T1000 (cell line): ENCODE data around the gene DTHD1.

ENCODE experiments used
- DNase-seq: peaks from one replicate; lab custom pipeline; 2025; ENCODE audit warnings: mixed read lengths; lab: John Stamatoyannopoulos, UW

DTHD1 gene

GRCh38 chr4:36313703-36314102 lies 32.3 kb downstream of the DTHD1 start:
- DNase-seq, result no peak

DNA sequence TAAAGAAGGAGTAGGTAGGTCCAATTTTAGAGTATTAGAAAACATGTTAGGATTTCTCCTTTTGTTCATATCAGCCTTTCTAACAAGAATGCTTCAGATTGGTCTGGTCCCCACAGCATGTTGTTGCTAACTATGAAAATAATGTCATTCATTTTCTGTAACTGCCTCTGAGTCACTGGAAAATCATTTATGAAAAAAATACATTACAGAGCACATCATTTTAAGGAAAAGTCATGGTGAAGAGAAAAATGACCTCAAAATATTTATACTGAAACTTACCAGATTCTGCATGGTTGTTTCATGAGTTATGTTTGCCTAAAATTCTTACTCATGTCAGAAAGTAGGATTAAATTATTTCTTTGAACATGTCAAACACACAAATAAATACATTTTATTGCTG lies 35.2 kb downstream of the DTHD1 start:
- DNase-seq, result no peak

DNA sequence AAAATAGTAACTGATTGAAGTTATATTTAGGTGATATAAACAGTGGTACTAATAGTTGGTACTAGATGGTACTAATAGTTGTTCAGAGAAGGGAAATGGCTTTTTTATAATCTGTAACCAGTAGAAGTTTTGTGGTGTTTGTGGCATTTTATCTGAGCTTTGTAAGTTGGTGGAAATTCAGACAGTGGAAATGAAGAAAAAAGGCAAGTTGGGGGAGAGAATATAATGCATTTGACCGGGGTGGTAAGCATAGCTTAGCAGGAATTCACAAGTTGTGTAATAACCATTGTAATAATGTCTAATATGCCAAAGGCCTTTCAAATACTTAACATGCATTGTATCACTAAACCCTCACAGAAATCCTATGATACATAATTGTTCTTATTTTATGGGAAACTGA lies 36.3 kb downstream of the DTHD1 start:
- no peak for DNase-seq

DNA sequence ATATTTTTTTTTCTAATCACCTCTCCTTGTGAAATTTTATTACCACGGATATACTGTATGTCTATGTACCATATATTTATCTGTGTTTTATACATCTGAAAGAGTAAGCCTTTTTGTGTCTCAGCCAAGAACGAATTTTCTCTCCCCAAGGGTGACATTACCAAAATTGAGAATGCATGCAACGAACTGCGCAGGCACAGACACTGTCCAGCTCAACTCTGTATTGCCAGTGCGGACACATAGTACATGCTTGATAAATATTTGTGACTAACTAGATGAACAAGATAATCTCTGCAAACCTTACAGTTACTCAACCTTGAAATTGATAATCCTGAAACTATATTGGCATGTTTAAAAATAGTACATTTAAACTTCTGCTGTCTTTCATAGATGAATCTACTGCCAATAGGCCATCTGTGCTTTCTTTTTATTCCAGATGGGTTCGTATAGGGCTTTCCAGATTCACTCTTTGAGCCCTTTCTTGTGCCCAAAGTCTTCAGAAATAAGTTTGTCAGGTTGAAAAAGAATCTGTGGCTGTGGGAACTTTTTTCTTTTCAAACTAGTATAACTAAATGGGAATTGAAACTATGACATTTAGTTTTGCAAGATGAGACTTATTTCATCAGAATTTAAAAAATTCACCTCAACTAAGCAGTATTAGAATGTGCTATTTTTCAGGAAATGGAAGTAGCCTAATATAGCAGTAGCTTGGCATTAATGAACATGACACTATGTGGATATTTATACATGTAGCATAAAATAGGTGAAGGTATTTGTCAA lies 38.9 kb downstream of the DTHD1 start:
- DNase-seq, result no peak

GRCh38 chr4:36321176-36321575 lies 39.8 kb downstream of the DTHD1 start:
- DNase-seq, result no peak

DNA sequence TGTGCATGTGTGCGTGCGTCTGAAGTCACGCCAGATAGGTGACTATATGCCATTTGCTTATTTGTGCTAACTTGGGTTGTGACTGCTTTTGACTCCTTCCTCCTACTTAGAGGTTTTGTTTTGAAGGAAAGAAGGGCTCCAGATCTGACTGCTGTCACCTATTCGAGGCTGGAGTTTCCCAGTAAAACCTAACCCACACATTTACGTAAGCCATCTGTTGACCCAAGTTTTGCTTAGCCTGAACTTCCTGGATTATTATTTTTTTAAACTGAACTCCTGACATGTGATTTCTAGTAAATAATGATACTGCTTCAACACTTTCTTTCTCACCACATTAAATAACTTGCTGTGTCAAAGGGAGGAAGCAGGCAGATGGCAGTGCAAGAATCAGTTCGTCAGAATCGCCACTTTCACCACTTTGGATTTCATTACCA lies 41.5 kb downstream of the DTHD1 start:
- DNase-seq, result no peak

DNA sequence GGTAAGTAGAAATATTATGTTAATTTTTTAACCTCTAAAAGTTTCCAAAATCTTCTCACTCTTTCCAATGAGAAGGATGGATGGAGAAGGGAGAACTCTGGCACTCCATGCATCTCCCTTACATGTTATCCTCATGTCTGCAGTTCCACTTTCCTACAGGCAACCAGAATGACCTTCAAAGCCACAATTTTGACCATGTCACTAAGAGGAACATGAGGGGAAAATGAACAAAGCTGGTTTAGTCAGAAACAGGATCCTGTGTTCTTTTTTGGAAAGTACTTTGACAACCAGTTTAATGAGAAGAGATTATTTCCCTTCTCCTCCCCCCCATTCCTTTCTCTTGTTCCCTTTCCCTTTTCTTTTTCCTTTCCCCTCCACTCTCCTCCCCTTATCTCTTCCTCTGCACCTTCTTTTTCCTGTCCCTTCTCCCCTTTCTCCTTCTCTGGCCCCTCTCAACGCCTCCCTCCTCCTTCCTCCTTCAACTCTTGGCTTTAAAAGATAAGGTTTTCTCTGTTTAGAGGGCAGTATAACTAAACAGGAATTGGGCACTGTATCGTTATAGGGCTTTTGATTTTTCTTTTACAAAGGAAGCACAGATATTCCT lies 42.5 kb downstream of the DTHD1 start:
- DNase-seq, result no peak

- no peak for DNase-seq
Observed at GRCh38 chr4:36324808-36325207, 43.4 kb downstream of the DTHD1 start.

DNA sequence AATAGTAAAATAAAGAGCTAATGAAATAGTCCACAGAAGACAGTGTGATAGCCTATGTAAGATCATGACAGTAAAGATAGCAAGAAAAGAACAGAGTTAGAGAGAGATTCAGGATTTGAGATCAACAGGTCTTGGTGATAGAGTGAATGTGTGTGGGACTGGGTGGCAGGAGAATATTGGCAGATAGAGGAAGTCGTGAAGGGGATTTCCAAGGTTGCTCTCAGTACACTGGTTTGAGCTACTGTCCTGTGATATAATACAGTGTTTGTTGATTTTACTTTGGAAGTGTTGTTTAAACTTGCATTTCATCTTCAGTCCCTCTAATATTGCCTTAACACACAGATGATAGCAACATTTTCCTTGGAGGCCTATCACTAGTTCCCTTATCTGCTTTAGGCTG lies 44.1 kb downstream of the DTHD1 start:
- DNase-seq, result no peak

- no peak for DNase-seq
Observed at GRCh38 chr4:36325926-36326325, 44.5 kb downstream of the DTHD1 start.

- DNase-seq, result no peak
Observed at GRCh38 chr4:36326476-36327029, 45.1 kb downstream of the DTHD1 start.

DNA sequence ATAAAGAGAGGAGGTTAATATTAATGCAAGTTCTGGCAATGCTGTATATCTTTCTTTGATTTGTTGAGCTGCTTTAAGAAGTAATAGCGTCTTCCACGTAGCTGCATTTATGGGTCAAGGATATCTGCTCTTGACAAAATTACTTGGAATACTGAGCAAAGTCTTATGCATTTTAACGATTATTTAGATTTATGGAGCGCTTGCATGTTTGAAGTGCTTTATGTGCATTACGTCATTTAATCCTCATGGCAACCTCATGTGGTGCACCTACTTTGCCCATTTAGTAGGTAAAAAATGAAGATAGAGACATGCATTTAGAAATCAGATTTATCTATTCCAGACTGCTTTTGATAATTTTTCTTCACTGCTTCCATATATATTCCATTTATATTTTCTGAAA lies 46.0 kb downstream of the DTHD1 start:
- DNase-seq, result no peak

DNA sequence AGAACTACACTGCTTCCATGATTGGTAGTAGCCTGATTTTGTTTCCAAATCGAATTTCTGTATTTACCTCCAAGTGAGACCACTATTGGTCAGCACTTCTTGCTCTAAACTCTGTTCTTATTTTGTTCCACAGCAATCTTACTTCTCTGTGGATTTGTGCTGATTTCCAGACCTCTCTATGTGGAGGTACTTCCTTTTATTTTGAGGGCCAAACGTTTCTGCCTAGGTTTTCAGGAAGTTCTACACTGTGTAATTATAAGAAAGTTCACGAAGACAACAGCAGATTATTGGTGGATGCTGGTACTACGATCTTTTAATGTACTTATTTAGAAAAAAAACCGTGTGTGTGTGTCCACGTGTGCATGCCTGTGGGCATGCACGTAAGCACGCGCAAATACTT lies 46.7 kb downstream of the DTHD1 start:
- no peak for DNase-seq

- no peak for DNase-seq
Observed at GRCh38 chr4:36329228-36329627, 47.8 kb downstream of the DTHD1 start.

GRCh38 chr4:36330796-36331195 lies 49.4 kb downstream of the DTHD1 start:
- DNase-seq, result no peak

DNA sequence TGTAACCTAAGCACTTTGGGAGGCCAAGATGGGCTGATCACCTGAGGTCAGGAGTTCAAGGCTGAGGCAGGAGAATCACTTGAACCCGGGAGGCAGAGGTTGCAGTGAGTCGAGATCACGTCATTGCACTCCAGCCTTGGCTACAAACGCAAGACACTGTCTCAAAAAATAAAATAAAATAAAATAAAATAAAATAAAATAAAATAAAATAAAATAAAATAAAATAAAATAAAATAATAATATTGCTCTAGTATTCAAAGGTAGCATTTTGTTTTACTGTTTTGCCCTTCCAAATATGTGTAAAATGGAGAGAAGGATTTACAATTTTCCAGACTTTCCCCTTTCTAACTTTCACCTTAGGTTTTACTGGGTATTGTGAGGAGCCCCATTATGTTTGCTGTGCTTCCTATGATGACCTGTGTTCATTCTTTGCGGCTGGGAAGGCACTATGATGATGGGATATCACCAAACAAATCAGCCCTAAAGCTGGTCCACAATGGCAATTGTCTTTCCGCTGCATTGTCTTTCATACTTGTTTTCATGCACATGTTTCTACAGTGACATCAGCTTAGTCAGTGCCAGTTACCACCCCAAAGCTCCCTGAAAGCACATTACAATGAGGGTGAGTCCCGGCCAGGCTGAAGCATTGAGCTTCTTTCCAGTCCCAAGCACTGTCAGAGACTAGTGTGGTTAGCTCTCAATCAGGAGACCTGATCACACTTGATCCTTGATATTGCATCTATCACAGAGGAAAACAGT lies 50.8 kb downstream of the DTHD1 start:
- DNase-seq, result no peak

DNA sequence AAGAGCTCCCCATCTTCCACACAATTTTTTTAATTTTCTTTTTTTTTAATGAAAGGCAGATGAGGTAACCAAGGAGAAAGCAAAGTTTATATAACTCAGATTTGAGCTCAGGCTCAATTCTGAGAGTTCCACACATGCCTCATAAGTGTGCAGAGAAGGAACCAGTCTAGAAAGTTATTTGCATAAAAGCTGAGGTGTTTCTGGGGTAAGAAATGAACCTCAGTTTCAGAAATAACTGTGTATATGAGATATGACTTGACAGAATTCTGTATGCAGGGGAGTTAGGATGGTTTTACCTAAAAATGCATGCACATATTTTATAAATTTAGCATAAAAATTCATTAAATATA lies 51.3 kb downstream of the DTHD1 start:
- no peak for DNase-seq

GRCh38 chr4:36333303-36333877 lies 52.0 kb downstream of the DTHD1 start:
- no peak for DNase-seq

- no peak for DNase-seq
Observed at GRCh38 chr4:36337665-36338185, 56.3 kb downstream of the DTHD1 start.

GRCh38 chr4:36338973-36339372 lies 57.6 kb downstream of the DTHD1 start:
- DNase-seq, result no peak

GRCh38 chr4:36341936-36342335 lies 60.5 kb downstream of the DTHD1 start:
- DNase-seq, result no peak

- no peak for DNase-seq
Observed at GRCh38 chr4:36343501-36344175, 62.2 kb downstream of the DTHD1 start.
